WTC11 (cell line): ENCODE data around the gene CPAMD8. TPM values are rescaled to one million over a fixed set of nuclear protein-coding genes. Genes with fewer than 3 reads are reported as not detected.
"Not testable (repeated sequence)": the region's sequence is repeated elsewhere in the genome, so short reads cannot be mapped to it uniquely, and the experiment has no call there.

Experiments
- ATAC-seq: fragments of 200-7000 bp; cut with Tn5 transposase; 2 replicates; pipeline ENCODE4 v1.10.0; 2021; ENCODE audit warnings: mild to moderate bottlenecking, moderate library complexity
- CTCF ChIA-PET: fragments of 300-600 bp; sonication (Branson Sonifier 250); formaldehyde crosslinking; loops from one replicate; lab custom pipeline; 2021; ENCODE audit warnings: antibody characterized with exemption; lab: Charles Lee
- POLR2A ChIA-PET: fragments of 350-600 bp; sonication (Branson Sonifier 250); formaldehyde crosslinking; loops from one replicate; lab custom pipeline; 2021; ENCODE audit warnings: antibody characterized with exemption; lab: Charles Lee
- DNase-seq: peaks from one replicate; pipeline ENCODE4 v3.0.0; 2021; ENCODE audit warnings: low spot score
- H3K27ac Mint-ChIP-seq: 2 replicates; pipeline ENCODE4 v1.8.0; 2021; ENCODE audit warnings: mixed read lengths
- H3K27me3 Mint-ChIP-seq: 2 replicates; pipeline ENCODE4 v1.8.0; 2021; ENCODE audit warnings: low read depth, mild to moderate bottlenecking, moderate library complexity, mixed read lengths
- H3K36me3 Mint-ChIP-seq: 2 replicates; pipeline ENCODE4 v1.8.0; 2021; ENCODE audit warnings: mixed read lengths
- H3K4me1 Mint-ChIP-seq: 2 replicates; pipeline ENCODE4 v1.8.0; 2022; ENCODE audit warnings: mixed read lengths
- H3K4me3 Mint-ChIP-seq: 2 replicates; pipeline ENCODE4 v1.8.0; 2021; ENCODE audit warnings: mild to moderate bottlenecking, moderate library complexity, mixed read lengths
- H3K9me3 Mint-ChIP-seq: 2 replicates; pipeline ENCODE4 v1.8.0; 2021; ENCODE audit warnings: mixed read lengths
- ELF4 ChIP-seq: sonication (generic); formaldehyde crosslinking; IDR thresholded peaks from 2 replicates; pipeline ENCODE4 v1.8.1; 2022; ENCODE audit warnings: low read depth, mild to moderate bottlenecking, moderate library complexity, missing genetic modification reagents
- FOXP1 ChIP-seq: sonication (generic); formaldehyde crosslinking; IDR thresholded peaks from 2 replicates; pipeline ENCODE4 v1.8.0; 2022; ENCODE audit warnings: missing genetic modification reagents, mild to moderate bottlenecking, moderate library complexity, borderline replicate concordance
- MXD4 ChIP-seq: fragments of 250-450 bp; sonication (Bioruptor Pico); IDR thresholded peaks from 2 replicates; pipeline ENCODE4 v1.8.0; 2021; ENCODE audit warnings: mild to moderate bottlenecking, moderate library complexity, borderline replicate concordance
- ZNF423 ChIP-seq: fragments of 250-450 bp; sonication (Bioruptor Pico); IDR thresholded peaks from 2 replicates; pipeline ENCODE4 v2.1.2; 2022; ENCODE audit warnings: mild to moderate bottlenecking, moderate library complexity
- total RNA-seq: library from RNA; stranded (reverse); gene quantifications from 3 replicates; pipeline ENCODE4 v1.2.3, GENCODE V29; 2021
- TF ChIP-seq, protein P1 (sequence below): sonication (generic); formaldehyde crosslinking; IDR thresholded peaks from 2 replicates; pipeline ENCODE4 v1.8.0; 2022; ENCODE audit warnings: missing genetic modification reagents
- TF ChIP-seq, protein P2 (sequence below): sonication (generic); formaldehyde crosslinking; IDR thresholded peaks from 2 replicates; pipeline ENCODE4 v1.8.1; 2023; ENCODE audit warnings: mild to moderate bottlenecking, missing genetic modification reagents, moderate library complexity
- TF ChIP-seq, protein P3 (sequence below): sonication (generic); formaldehyde crosslinking; IDR thresholded peaks from 2 replicates; pipeline ENCODE4 v1.8.0; 2023; ENCODE audit warnings: missing genetic modification reagents, mild to moderate bottlenecking, borderline replicate concordance
- TF ChIP-seq, protein P4 (sequence below): sonication (generic); formaldehyde crosslinking; IDR thresholded peaks from 2 replicates; pipeline ENCODE4 v1.8.1; 2022; ENCODE audit warnings: low read depth, mild to moderate bottlenecking, moderate library complexity, missing genetic modification reagents, borderline replicate concordance

Gene CPAMD8
- total RNA-seq, 1 experiment from 2014 or later, result 6.9 TPM

DNA sequence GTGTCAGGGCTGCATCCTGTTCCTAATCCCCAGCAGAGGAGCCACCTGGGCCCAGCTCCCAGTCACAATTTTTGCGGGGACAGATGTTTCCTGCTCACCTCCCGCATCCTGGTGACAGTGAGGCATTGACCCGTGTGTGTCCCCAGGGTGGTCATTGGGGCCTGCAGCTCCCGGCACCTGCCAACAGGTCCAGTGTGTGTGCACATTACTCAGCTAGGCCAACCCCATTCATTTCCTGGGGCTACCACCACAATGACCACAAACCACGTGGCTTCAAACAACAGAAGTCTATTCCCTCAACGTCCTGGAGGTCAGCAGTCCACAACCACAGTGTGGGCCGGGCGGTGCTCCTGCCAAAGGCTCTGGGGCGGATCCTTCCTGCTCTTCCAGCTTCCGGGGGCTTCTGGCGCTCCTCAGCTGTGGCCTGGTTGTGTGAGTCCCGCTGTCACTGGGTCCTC is 149.7 kb downstream of the CPAMD8 start:
- peaks cover 57% of the 10 kb centered on the region for H3K36me3 Mint-ChIP-seq

DNA sequence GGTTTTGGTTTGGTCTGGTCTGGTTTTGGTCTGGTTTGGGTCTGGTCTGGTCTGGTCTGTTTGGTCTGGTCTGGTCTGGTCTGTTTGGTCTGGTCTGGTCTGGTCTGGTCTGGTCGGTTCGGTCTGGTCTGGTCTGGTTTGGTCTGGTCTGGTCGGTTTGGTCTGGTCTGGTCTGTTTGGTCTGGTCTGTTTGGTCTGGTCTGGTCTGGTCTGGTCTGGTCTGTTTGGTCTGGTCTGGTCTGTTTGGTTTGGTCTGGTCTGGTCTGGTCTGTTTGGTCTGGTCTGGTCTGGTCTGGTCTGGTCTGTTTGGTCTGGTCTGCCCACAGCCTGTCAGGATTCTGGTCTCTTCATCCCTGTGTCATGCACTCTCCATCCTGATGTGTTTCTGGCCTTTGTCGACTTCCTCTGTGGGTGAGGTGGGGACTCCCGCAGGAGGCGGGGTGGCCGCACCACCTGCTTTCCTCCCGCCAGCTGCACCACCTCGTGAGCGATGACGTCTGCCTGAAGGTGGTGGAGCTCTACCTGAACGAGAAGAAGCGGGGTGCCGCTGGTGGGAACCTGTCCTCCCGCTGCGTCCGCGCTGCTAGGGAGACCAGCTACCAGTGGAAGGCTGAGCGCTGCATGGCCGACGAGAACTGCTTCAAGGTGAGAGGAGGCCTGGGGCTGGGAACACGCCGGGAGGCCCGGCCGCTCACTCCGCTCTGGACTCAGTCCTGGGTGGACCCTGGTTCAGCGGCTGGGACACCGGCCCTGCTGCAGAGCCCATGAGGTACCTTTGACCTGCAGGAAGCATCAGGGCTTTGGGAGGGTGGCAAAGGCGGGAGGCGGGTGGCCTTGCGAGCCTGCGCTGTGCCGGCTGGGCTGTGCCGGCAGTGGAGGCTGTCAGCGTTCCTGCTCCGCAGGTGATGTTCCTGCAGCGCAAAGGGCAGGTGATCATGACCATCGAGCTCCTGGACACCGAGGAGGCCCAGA is 150.7 kb downstream of the CPAMD8 start:
- H3K36me3 Mint-ChIP-seq, result peaks cover 56% of the 10 kb centered on the region
- ATAC-seq (no peak), DNase-seq (no peak)
- peaks cover 13% of the 10 kb centered on the region for H3K9me3 Mint-ChIP-seq
- ChIA-PET POLR2A (no interaction called here), CTCF (no interaction called here)
- no peaks in the 10 kb centered on the region for H3K4me1 Mint-ChIP-seq
- H3K27me3 Mint-ChIP-seq, result no peaks in the 10 kb centered on the region; the same call in 1 of the 2 replicates
- H3K27ac Mint-ChIP-seq, result peak overlapping the region; percentile 96
- H3K4me3 Mint-ChIP-seq, result no peak overlapping the region
- TF ChIP-seq, protein P1, sequence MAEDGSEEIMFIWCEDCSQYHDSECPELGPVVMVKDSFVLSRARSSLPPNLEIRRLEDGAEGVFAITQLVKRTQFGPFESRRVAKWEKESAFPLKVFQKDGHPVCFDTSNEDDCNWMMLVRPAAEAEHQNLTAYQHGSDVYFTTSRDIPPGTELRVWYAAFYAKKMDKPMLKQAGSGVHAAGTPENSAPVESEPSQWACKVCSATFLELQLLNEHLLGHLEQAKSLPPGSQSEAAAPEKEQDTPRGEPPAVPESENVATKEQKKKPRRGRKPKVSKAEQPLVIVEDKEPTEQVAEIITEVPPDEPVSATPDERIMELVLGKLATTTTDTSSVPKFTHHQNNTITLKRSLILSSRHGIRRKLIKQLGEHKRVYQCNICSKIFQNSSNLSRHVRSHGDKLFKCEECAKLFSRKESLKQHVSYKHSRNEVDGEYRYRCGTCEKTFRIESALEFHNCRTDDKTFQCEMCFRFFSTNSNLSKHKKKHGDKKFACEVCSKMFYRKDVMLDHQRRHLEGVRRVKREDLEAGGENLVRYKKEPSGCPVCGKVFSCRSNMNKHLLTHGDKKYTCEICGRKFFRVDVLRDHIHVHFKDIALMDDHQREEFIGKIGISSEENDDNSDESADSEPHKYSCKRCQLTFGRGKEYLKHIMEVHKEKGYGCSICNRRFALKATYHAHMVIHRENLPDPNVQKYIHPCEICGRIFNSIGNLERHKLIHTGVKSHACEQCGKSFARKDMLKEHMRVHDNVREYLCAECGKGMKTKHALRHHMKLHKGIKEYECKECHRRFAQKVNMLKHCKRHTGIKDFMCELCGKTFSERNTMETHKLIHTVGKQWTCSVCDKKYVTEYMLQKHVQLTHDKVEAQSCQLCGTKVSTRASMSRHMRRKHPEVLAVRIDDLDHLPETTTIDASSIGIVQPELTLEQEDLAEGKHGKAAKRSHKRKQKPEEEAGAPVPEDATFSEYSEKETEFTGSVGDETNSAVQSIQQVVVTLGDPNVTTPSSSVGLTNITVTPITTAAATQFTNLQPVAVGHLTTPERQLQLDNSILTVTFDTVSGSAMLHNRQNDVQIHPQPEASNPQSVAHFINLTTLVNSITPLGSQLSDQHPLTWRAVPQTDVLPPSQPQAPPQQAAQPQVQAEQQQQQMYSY (CRISPR knock-in tag), result no peak
- TF ChIP-seq, protein P2, sequence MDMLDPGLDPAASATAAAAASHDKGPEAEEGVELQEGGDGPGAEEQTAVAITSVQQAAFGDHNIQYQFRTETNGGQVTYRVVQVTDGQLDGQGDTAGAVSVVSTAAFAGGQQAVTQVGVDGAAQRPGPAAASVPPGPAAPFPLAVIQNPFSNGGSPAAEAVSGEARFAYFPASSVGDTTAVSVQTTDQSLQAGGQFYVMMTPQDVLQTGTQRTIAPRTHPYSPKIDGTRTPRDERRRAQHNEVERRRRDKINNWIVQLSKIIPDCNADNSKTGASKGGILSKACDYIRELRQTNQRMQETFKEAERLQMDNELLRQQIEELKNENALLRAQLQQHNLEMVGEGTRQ (CRISPR knock-in tag), result no peak
- no peak for TF ChIP-seq ELF4 (CRISPR knock-in tag)
- TF ChIP-seq FOXP1 (CRISPR knock-in tag), result no peak
- no peak for TF ChIP-seq MXD4 (CRISPR knock-in tag)

More for the DNA sequence above, 149.7 kb downstream of the CPAMD8 start:
- DNase-seq (no peak), ATAC-seq (no peak)
- peaks cover 2% of the 10 kb centered on the region for H3K27me3 Mint-ChIP-seq
- CTCF ChIA-PET, result no interaction called here
- POLR2A ChIA-PET, result no interaction called here
- no peaks in the 10 kb centered on the region for H3K4me1 Mint-ChIP-seq
- H3K9me3 Mint-ChIP-seq, result peaks cover 21% of the 10 kb centered on the region
- TF ChIP-seq, protein P3, sequence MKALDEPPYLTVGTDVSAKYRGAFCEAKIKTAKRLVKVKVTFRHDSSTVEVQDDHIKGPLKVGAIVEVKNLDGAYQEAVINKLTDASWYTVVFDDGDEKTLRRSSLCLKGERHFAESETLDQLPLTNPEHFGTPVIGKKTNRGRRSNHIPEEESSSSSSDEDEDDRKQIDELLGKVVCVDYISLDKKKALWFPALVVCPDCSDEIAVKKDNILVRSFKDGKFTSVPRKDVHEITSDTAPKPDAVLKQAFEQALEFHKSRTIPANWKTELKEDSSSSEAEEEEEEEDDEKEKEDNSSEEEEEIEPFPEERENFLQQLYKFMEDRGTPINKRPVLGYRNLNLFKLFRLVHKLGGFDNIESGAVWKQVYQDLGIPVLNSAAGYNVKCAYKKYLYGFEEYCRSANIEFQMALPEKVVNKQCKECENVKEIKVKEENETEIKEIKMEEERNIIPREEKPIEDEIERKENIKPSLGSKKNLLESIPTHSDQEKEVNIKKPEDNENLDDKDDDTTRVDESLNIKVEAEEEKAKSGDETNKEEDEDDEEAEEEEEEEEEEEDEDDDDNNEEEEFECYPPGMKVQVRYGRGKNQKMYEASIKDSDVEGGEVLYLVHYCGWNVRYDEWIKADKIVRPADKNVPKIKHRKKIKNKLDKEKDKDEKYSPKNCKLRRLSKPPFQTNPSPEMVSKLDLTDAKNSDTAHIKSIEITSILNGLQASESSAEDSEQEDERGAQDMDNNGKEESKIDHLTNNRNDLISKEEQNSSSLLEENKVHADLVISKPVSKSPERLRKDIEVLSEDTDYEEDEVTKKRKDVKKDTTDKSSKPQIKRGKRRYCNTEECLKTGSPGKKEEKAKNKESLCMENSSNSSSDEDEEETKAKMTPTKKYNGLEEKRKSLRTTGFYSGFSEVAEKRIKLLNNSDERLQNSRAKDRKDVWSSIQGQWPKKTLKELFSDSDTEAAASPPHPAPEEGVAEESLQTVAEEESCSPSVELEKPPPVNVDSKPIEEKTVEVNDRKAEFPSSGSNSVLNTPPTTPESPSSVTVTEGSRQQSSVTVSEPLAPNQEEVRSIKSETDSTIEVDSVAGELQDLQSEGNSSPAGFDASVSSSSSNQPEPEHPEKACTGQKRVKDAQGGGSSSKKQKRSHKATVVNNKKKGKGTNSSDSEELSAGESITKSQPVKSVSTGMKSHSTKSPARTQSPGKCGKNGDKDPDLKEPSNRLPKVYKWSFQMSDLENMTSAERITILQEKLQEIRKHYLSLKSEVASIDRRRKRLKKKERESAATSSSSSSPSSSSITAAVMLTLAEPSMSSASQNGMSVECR, result no peak
- TF ChIP-seq ZNF423 (CRISPR knock-in tag), result no peak
- TF ChIP-seq, protein P4, sequence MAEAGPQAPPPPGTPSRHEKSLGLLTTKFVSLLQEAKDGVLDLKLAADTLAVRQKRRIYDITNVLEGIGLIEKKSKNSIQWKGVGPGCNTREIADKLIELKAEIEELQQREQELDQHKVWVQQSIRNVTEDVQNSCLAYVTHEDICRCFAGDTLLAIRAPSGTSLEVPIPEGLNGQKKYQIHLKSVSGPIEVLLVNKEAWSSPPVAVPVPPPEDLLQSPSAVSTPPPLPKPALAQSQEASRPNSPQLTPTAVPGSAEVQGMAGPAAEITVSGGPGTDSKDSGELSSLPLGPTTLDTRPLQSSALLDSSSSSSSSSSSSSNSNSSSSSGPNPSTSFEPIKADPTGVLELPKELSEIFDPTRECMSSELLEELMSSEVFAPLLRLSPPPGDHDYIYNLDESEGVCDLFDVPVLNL (CRISPR knock-in tag), result no peak
- H3K27ac Mint-ChIP-seq, result no peak overlapping the region
- no peak overlapping the region for H3K4me3 Mint-ChIP-seq

DNA sequence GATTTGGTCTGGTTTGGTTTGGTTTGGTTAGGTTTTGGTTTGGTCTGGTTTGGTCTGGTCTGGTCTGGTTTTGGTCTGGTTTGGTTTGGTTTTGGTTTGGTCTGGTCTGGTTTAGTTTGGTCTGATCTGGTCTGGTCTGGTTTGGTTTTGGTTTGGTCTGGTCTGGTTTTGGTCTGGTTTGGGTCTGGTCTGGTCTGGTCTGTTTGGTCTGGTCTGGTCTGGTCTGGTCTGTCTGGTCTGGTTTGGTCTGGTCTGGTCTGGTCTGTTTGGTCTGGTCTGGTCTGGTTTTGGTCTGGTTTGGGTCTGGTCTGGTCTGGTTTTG is 151.7 kb downstream of the CPAMD8 start:
- POLR2A ChIA-PET, H3K4me1 Mint-ChIP-seq, CTCF ChIA-PET, ATAC-seq, H3K27me3 Mint-ChIP-seq, H3K4me3 Mint-ChIP-seq, DNase-seq, H3K9me3 Mint-ChIP-seq: not testable (repeated sequence)
- peak overlapping the region; percentile 100 for H3K27ac Mint-ChIP-seq
- peaks cover 52% of the 10 kb centered on the region for H3K36me3 Mint-ChIP-seq
